Activated CD4-positive, alpha-beta T cell treated with anti-CD3 and anti-CD28 coated beads for 1 hour (primary cell): ENCODE data around the gene MINK1.
"Not testable (repeated sequence)": the region's sequence is repeated elsewhere in the genome, so short reads cannot be mapped to it uniquely, and the experiment has no call there.

Source experiments
- DNase-seq: peaks from one replicate; pipeline ENCODE4 v3.0.0-alpha.2; 2020

MINK1 gene

GRCh38 chr17:4901648-4902344 lies 68.7 kb downstream of the MINK1 start:
- no peak for DNase-seq

GRCh38 chr17:4902540-4902939 lies 69.4 kb downstream of the MINK1 start:
- no peak for DNase-seq

GRCh38 chr17:4903051-4903818 lies 70.1 kb downstream of the MINK1 start, which contains the start of gene CHRNE:
Gene CHRNE, minus strand, starts transcription at chr17:4903098. Its CDS starts 35 bp downstream, at chr17:4903063.
- DNase-seq, result peak; percentile 55

GRCh38 chr17:4906642-4907041 lies 73.5 kb downstream of the MINK1 start:
- DNase-seq, result not testable (repeated sequence)

GRCh38 chr17:4908301-4908700 lies 75.2 kb downstream of the MINK1 start:
- no peak for DNase-seq

- peak; percentile 62 for DNase-seq
These were observed 75.8 kb downstream of the MINK1 start for GRCh38 chr17:4908711-4909496.

GRCh38 chr17:4913994-4914393 lies 80.9 kb downstream of the MINK1 start:
- DNase-seq, result no peak

- not testable (repeated sequence) for DNase-seq
These were observed 81.4 kb downstream of the MINK1 start for GRCh38 chr17:4914551-4914950.

GRCh38 chr17:4919511-4920047 lies 86.4 kb downstream of the MINK1 start:
- DNase-seq, result no peak

GRCh38 chr17:4920351-4921048 lies 87.4 kb downstream of the MINK1 start:
- DNase-seq, result no peak

- no peak for DNase-seq
These were observed 88.2 kb downstream of the MINK1 start for GRCh38 chr17:4921320-4921719.

GRCh38 chr17:4926577-4927335 lies 93.6 kb downstream of the MINK1 start:
- DNase-seq, result not testable (repeated sequence)

- no peak for DNase-seq
These were observed 95.7 kb downstream of the MINK1 start for GRCh38 chr17:4928881-4929280.

- no peak for DNase-seq
These were observed 98.8 kb downstream of the MINK1 start, which contains the start of gene GP1BA for GRCh38 chr17:4931963-4932362. Gene GP1BA, plus strand, starts transcription at chr17:4932277. Its CDS starts 328 bp downstream, at chr17:4932605.

- DNase-seq, result no peak
These were observed 99.6 kb downstream of the MINK1 start for GRCh38 chr17:4932756-4933155.

GRCh38 chr17:4933646-4934045 lies 100.5 kb downstream of the MINK1 start:
- no peak for DNase-seq

GRCh38 chr17:4934173-4934979 lies 101.2 kb downstream of the MINK1 start:
- no peak for DNase-seq

GRCh38 chr17:4935650-4936049 lies 102.5 kb downstream of the MINK1 start:
- no peak for DNase-seq

GRCh38 chr17:4936436-4936835 lies 103.3 kb downstream of the MINK1 start:
- no peak for DNase-seq

- DNase-seq, result no peak
These were observed 104.4 kb downstream of the MINK1 start for GRCh38 chr17:4937553-4937952.

- no peak for DNase-seq
These were observed 104.9 kb downstream of the MINK1 start for GRCh38 chr17:4938069-4938491.
